GM06990 (cell line): Measurements from ENCODE around the gene CNIH3.

Source experiments
- DNase-seq: peaks from one replicate; pipeline ENCODE4 v3.0.0-alpha.2; 2011; ENCODE audit not compliant: insufficient read length; ENCODE audit errors: extremely low read depth
- H3K27me3 ChIP-seq: replicated peaks from 2 replicates; pipeline ENCODE4 v1.6.0; 2011; ENCODE audit warnings: low read length; ENCODE audit not compliant: control insufficient read depth, insufficient read depth
- H3K36me3 ChIP-seq: 2 replicates; pipeline ENCODE4 v1.5.1; 2011; ENCODE audit warnings: low read length; ENCODE audit not compliant: control insufficient read depth, insufficient read depth
- H3K4me3 ChIP-seq: replicated peaks from 2 replicates; pipeline ENCODE4 v1.5.1; 2011; ENCODE audit warnings: low read depth, mild to moderate bottlenecking, control low read depth, low read length
- CTCF ChIP-seq: IDR thresholded peaks from 2 replicates; pipeline ENCODE4 v1.5.1; 2011; ENCODE audit warnings: low read length, control low read depth, mild to moderate bottlenecking, inconsistent platforms; ENCODE audit not compliant: insufficient read depth, poor library complexity, severe bottlenecking

Gene CNIH3

GRCh38 chr1:224719716-224720115, 103.6 kb downstream of the CNIH3 start:
- no peak for DNase-seq
- no peaks in the 10 kb centered on the region for H3K36me3 ChIP-seq
- no peak overlapping the region for H3K4me3 ChIP-seq
- TF ChIP-seq CTCF: no peak
- no peaks in the 10 kb centered on the region for H3K27me3 ChIP-seq

GRCh38 chr1:224720216-224720615, 104.1 kb downstream of the CNIH3 start:
- TF ChIP-seq CTCF: no peak
- Histone ChIP-seq H3K27me3 (no peaks in the 10 kb centered on the region), H3K4me3 (no peak overlapping the region), H3K36me3 (no peaks in the 10 kb centered on the region)
- no peak for DNase-seq

GRCh38 chr1:224721000-224721399, 104.9 kb downstream of the CNIH3 start:
- TF ChIP-seq CTCF: no peak
- DNase-seq: no peak
- Histone ChIP-seq H3K27me3 (no peaks in the 10 kb centered on the region), H3K36me3 (no peaks in the 10 kb centered on the region), H3K4me3 (no peak overlapping the region)

GRCh38 chr1:224722838-224723237, 106.7 kb downstream of the CNIH3 start:
- H3K4me3 ChIP-seq: no peak overlapping the region
- DNase-seq: no peak
- no peaks in the 10 kb centered on the region for H3K36me3 ChIP-seq
- no peaks in the 10 kb centered on the region for H3K27me3 ChIP-seq
- no peak for TF ChIP-seq CTCF

GRCh38 chr1:224724566-224724965, 108.4 kb downstream of the CNIH3 start:
- no peak overlapping the region for H3K4me3 ChIP-seq
- no peak for TF ChIP-seq CTCF
- no peak for DNase-seq
- H3K36me3 ChIP-seq: no peaks in the 10 kb centered on the region
- H3K27me3 ChIP-seq: no peaks in the 10 kb centered on the region

GRCh38 chr1:224726441-224727182, 110.5 kb downstream of the CNIH3 start:
- no peak for DNase-seq
- H3K27me3 ChIP-seq: no peaks in the 10 kb centered on the region
- no peak for TF ChIP-seq CTCF
- H3K36me3 ChIP-seq: no peaks in the 10 kb centered on the region
- H3K4me3 ChIP-seq: no peak overlapping the region
